Testis (tissue), 2 donors: ENCODE results near the gene NPAS3.

ENCODE experiments used
- CTCF ChIP-seq, 3 experiments: fragments of 450-650 bp in 2 of 3; fragments of 200-600 bp in 1 of 3; sonication (generic) in 1 of 3; IDR thresholded peaks; one replicate each; pipeline ENCODE4 v1.5.1; 2016 to 2019; ENCODE audit warnings: antibody characterized with exemption in 3 of 3, mild to moderate bottlenecking in 2 of 3, moderate library complexity in 1 of 3
- POLR2A ChIP-seq: fragments of 450-650 bp; IDR thresholded peaks from one replicate; pipeline ENCODE4 v1.6.1; 2017; ENCODE audit warnings: antibody characterized with exemption, mild to moderate bottlenecking, moderate library complexity

- TF ChIP-seq CTCF (IDR thresholded peaks at IDR 0.05) (no peak), POLR2A (no peak)
Observed at GRCh38 chr14:33103489-33103888, 164.8 kb downstream of the NPAS3 start.
